ENCODE data around the gene FOXF2.
"Not testable (repeated sequence)": the region's sequence is repeated elsewhere in the genome, so short reads cannot be mapped to it uniquely, and the experiment has no call there.

The FOXF2 gene

DNA sequence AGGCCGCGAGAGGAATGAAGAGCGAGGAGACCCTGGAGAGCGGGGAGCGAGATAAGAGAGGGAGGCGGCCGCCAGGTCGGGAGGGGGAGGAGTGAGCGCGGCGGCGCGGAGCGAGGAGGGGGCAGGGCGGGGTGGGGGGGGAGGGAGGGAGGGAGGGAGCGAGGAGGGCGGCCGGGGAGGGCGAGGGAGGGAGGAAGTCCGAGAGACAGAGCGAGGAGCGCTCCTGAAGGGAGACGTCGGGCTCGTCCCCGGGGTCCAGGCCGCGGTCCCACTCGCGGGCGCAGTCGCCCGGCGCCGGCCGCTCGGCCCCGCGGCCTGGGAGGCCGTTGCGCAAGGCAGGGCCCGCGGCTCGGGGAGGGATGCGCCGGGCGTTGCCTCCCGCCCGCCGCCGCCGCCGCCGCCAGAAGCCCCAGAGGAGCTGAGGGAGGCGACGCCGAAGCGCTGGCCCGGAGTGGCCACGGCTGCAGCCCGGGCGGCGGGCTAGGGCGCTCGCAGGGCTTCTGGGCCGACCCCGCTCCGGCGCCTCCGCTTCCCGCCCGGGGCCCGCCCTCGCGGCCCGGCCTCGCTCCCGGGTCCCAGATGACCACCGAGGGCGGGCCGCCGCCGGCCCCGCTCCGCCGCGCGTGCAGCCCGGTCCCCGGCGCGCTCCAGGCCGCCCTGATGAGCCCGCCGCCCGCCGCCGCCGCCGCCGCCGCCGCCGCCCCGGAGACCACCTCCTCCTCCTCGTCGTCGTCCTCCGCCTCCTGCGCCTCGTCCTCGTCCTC is at the start of gene FOXF2:
Gene FOXF2, plus strand, starts transcription at position 208 of the 764 bp plus-strand sequence. Its CDS starts 372 bp downstream, at position 580.
- peak; percentile 84 for DNase-seq (ENCODE audit: low spot score)

DNA sequence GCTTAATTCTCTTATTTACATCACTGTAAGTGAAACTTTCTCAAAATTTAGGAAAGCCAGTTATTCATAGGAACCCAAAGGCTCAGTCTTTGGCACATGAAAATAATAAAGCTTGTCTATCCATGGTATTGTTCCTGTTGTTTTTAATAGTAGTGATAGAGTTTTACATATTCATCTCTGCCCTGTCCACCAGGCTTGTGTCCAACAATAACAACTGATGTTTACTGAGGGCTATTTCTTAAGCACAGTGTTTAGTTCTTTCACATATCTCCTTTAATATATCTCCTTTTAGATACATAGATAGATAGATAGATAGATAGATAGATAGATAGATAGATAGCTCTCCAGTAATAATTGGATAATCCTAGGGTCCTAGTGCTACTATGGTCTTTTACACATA is 43.3 kb upstream of the FOXF2 start:
- DNase-seq (ENCODE audit: low spot score): no peak

- DNase-seq (ENCODE audit: low spot score): no peak
Measured at GRCh38 chr6:1346558-1347091, 42.8 kb upstream of the FOXF2 start.

DNA sequence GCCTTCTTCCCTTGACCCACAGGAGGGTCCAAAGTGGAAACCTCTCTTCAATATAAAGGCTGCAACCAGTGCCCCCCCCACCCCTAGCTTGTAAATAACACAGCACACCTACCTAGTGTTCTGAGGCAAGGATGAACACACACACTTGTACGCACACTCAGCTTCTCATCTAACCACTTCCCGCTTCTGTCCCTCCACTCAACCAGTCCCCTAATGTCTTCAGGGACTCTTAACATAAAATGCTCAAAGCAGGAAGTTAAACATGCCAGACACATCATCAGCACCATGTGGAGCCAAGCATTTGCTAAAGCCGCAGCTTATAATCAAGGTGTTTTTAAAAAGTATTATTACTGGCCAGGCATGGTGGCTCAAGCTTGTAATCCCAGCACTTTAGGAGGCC is 42.2 kb upstream of the FOXF2 start:
- no peak for DNase-seq (ENCODE audit: low spot score)

- peak; percentile 21 for DNase-seq (ENCODE audit: low spot score)
Measured at GRCh38 chr6:1348675-1349074, 40.7 kb upstream of the FOXF2 start.

DNA sequence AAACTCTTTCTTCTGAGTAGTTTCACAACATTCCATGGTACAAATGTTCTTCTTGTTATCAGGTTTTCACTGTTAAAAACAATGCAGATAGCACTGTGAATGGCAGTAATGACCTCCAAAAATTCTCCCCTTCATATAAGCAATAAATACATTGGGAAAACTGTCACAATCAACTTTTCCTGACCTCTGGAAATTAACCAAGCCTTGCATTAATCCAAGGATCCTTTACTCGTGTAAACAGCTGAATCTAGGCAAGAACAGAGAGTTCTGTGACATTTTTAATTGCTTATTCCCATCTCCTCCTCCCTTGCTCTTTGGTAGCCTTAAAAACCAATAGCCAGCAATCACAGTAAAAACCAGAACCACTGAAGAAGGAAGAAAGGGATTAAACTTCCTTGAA is 39.7 kb upstream of the FOXF2 start:
- no peak for DNase-seq (ENCODE audit: low spot score)

GRCh38 chr6:1351381-1352008 is 37.9 kb upstream of the FOXF2 start:
- DNase-seq (ENCODE audit: low spot score): no peak

DNA sequence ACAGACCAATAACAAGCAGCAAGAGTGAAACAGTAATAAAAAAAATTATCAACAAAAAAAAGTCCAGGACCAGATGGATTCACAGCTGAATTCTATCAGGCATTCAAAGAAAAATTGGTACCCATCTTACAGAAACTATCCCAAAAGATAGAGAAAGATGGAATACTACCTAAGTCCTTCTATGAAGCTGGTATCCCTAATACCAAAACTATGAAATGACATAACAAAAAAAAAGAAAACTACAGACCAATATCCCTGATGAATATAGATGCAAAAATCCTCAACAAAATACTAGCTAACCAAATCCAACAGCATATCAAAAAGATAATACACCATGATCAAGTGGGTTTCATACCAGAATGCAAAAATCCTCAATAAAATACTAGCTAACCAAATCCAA is 34.3 kb upstream of the FOXF2 start:
- DNase-seq (ENCODE audit: low spot score): not testable (repeated sequence)

- DNase-seq (ENCODE audit: low spot score): not testable (repeated sequence)
Measured at GRCh38 chr6:1361717-1362116, 27.7 kb upstream of the FOXF2 start.

DNA sequence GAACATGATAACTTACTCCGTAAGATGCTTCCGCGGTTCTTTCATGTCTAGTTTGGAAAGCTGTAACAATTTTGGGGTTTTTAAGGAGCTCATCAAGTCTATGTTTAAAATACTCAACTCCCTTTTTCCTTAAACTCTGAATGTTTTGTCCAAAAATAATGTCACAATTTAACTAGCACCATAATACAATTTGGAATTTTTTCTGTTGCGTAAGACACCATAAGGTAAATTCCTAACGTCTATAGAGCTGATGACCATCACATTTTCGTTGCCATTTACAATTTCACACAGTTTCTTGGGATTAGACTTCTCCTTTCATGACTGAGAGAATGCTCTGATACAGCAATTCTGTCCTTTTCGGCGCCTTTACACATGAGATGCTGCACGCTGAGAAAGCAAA is 26.7 kb upstream of the FOXF2 start:
- DNase-seq (ENCODE audit: low spot score): no peak

- no peak for DNase-seq (ENCODE audit: low spot score)
Measured at GRCh38 chr6:1363298-1363697, 26.1 kb upstream of the FOXF2 start.

DNA sequence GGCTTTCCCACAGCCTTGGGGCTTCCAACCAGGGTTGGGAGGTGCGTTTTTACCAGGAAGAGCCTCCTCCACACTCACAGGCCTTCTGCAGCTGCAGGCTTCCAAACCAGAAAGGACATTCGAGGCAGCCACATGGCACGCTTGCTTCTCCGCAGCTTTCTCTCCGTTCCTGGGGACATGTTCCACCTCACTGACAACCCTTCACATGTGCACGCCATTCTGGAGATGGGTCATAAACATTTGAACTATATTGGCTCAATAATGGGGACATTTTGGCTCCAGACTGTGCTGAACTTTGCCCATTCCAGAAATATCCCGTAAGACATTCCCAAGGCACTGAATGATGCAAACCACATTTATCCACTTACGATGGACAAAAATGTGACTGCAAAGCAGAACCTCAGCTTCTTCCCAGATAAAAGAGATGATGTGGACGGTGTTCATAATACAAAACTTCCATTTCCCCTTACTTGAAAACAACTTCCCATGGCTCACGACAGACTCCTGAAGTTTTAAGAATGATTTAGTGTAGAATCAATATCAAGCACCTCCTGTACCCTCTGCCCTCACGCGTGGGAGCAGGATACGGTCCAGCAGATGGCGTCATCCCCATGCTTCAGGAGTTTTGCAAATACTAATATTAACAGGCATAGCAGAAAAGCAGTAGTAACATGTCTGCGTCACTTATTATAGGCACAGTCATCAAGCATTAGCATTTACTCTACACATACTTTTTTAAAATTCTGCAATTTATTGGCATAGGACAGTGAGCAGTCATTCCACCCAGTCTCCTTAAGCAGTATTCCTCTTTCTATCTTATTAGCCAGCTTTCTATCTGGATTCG is 25.4 kb upstream of the FOXF2 start:
- DNase-seq (ENCODE audit: low spot score): peak; percentile 67

GRCh38 chr6:1364791-1365190 is 24.6 kb upstream of the FOXF2 start:
- DNase-seq (ENCODE audit: low spot score): no peak

DNA sequence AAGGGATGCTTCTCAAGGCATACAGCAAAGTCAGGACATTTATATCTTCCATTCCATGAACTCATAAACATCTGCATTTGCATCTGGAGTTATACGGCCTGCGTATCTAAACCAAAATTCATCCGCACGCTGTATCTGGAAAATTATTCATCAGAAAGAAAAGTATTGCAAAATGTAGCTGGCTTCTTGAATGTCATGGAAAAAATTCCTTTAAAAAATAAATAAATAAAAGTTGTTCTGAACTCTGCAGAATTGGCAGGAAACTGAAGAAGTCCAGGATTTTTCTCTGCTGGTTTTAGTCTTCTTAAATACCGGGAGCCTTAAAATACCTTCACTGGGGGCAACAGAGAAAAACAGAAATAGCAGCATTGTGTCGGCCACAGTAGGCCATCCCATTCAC is 23.7 kb upstream of the FOXF2 start:
- DNase-seq (ENCODE audit: low spot score): no peak

DNA sequence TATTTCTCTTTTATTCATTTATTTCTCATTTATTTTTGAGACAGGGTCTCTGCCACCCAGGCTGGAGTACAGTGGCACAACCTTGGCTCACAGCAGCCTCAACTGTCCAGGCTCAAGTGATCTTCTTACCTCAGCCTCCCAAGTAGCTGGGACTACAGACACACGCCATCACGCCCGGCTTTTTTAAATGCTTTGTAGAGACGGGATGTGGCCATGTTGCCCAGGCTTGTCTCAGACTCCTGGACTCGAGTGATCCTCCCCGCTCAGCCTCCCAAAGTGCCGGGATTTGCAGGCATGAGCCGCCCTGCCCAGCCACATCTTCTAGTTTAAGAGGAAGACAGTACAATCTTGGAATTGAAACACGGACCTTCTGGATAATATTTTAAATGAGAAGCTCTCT is 21.6 kb upstream of the FOXF2 start:
- DNase-seq (ENCODE audit: low spot score): no peak

DNA sequence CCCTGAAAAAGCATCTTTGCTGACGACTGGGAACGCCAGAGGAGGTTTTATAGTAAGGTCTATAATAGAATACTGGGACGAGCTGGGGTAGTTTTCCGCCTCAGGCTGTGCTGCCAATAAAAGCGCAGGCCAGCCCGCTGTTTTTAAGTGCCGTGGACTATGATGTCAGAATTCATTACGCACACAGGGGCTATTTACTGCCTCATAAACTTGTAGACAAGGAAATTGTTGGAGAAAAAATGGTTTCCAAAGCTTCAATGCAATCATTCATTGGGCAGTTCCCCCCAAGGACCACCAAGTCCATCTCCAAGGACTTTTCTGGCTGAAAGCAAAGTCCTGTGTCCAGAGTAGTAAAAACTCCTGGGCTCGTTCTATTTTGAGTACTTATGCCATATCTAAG is 20.4 kb upstream of the FOXF2 start:
- DNase-seq (ENCODE audit: low spot score): no peak

DNA sequence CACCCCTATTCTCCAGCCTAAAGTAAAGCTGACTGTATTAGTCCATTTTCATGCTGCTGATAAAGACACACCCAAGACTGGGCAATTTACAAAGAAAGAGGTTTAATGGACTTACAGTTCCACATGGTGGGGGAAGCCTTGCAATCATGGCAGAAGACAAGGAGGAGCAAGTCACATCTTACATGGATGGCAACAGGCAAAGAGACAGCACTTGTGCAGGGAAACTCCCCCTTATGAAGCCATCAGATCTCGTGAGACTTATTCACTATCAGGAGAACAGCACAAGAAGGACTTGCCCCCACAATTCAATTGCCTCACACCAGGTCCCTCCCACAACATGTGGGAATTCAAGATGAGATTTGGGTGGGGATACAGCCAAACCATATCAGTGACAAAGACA is 19.7 kb upstream of the FOXF2 start:
- DNase-seq (ENCODE audit: low spot score): not testable (repeated sequence)

- DNase-seq (ENCODE audit: low spot score): no peak
Measured at GRCh38 chr6:1371933-1372332, 17.4 kb upstream of the FOXF2 start.

DNA sequence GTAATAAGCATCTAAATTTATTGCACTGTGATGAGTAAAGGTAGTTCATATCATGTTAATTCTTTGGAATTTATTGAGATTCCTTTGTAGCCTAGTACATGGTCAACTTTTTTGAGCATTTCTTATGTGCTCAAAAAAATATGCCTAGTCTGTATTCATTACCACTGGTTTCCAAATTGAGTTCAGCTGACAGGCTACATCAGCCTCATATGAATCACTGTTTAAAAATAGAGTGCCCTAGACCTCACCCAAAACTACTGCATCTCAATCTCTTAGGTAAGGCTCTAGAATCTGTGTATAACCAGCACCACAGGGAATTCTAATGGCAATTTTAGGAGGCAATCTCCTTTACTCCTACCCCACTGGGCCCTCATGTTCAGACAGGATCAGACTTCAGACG is 16.7 kb upstream of the FOXF2 start:
- no peak for DNase-seq (ENCODE audit: low spot score)

GRCh38 chr6:1376653-1377052 is 12.7 kb upstream of the FOXF2 start:
- DNase-seq (ENCODE audit: low spot score): no peak

DNA sequence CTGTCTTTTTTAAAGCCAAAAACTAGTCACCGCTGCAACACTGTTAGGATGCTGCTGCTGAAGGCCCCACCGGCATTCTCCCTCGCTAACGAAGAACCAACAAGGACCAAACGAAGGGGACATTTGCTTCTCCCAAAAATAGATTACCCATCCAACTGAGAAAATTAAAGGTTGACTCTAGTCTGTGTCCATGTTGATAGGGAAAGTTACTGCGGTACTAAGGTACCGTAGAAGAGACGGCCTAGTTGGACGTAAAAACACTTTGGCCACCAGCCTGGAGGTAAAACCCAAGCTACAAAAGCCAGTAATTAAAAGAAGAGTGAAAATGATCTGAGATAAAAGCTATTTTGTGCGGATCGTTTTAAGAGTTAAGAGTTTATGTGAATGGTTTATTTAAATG is 11.8 kb upstream of the FOXF2 start:
- no peak for DNase-seq (ENCODE audit: low spot score)

All from AG20443 (cell line).